Non-pigmented ciliary epithelial cell (primary cell): ENCODE results near the gene LRRC37A.
"Not testable (repeated sequence)": the region's sequence is repeated elsewhere in the genome, so short reads cannot be mapped to it uniquely, and the experiment has no call there.

Experiments
- DNase-seq: peaks from one replicate; pipeline ENCODE4 v3.0.0-alpha.2; 2010; ENCODE audit warnings: low read depth

Gene LRRC37A

DNA sequence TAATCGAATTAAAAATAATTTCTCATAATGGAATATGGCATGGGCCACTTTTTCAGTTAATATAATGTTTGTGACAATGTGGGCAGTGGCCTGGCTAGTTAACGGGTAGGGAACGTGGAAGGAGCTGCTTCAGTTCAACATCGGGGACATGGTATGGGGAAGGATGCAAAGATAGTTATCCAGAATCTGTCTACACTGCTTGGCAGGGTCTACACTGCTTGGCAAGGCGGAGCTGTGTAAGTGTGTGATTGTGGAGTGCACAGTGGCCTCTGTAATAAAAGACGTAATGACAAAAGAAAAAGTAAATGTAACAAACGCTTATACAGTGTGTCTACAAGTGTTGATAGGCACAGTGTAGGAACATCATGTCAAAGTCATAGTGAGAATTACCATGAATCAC, 7.3 kb upstream of the LRRC37A start:
- DNase-seq: not testable (repeated sequence)

GRCh38 chr17:46290906-46291546, 3.9 kb upstream of the LRRC37A start:
- not testable (repeated sequence) for DNase-seq

GRCh38 chr17:46291618-46292017, 3.3 kb upstream of the LRRC37A start:
- not testable (repeated sequence) for DNase-seq

DNA sequence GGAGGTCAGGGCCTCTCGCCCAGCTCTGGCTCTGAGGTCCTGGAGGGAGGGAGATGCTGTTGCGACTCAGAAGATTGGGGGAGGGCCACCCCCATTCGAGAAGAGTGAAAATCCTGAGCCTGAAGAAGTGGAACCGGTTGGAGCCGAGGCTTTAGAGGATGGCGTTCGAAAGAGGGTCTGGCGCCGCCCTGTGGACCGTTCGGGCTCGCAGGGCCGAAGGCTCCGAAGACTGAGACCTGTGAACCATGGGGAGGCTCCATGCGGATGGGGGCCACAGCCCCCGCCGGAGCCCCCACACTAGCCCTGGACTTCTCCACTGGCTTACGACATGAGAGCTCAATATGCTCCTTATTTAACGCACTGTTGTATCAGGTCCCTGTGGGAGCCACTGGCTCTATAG, 46.3 kb downstream of the LRRC37A start:
- not testable (repeated sequence) for DNase-seq

GRCh38 chr17:46342131-46342530, 47.2 kb downstream of the LRRC37A start:
- DNase-seq: not testable (repeated sequence)

DNA sequence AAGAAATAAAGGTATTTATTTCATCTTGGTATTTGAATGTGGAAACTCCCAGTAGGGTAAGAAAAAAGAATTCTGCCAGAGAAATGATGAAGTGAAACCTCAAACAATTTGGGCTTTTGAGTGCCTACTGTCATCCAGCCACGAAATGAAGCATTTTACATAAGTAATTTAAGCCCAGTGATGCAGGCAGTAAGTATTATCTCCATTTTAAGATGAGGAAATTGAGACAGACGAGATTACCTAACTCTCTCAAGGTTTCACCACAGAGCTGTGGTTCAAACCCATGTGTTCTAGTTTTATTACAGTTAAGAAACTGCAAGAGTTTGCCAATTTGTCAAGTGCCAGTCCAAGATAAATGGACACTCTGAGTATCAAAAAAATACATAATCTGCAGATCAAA, 53.4 kb downstream of the LRRC37A start:
- DNase-seq: not testable (repeated sequence)

DNA sequence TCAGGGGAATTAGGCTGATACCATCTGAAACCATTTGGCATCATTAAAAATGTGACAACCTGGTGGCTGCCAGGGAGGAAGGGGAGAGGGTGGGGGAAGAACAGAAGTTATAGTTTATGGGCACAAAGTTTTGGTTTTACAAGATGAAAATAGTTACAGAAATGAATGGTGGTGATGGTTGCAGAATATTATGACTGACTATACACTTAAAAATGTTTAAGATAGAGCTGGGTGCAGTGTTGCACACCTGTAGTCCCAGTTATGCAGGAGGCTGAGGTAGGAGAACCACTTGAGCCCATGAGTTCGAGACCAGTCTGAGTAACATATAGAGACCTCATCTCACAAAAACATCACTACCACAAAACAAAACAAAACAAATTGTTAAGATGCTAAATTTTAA, 54.1 kb downstream of the LRRC37A start:
- DNase-seq: not testable (repeated sequence)

DNA sequence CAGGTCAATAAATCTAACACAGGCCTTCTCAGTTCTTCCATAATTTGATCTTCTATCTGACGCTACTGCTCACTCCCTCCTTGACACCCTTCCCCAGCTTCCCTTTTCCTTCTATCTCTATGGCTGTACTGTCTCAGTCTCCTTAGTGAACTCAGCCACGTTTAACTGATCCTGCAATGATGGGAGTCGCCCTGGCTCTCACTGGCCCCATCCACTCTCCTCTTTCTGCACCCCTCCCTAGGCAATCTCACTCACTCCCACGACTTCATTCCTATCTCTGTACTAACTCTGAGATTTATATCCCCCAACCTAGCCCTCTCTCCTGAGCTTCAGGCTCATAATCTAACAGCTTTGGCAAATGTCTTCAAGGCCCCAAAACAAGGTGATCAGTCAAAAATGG, 58.9 kb downstream of the LRRC37A start:
- not testable (repeated sequence) for DNase-seq

- DNase-seq: not testable (repeated sequence)
These were observed 66.3 kb downstream of the LRRC37A start for GRCh38 chr17:46361145-46361735.

DNA sequence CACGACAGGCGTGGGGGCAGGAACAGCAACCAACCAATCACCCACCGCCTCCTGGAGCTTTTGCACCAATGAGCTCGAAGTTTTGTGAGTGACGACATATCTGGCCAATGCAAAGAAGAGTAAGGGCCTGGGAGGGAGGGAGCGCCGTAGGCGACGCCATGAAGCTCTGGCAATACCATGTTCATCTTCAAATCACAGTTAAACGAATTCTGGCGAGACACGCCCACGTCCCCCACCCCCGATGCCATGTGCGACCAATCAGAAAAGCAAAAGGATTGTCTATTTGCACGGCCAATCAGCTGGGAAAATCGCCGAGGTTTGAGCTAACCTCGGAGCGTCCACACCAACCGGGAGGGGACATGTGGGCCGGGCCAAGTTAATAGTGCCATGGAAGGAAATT, 66.8 kb downstream of the LRRC37A start, which contains the start of gene ARL17B:
ARL17B (minus strand) TSS at position 12 of the 400 bp plus-strand sequence. CDS start 3,369 bp downstream, outside the sequence.
- DNase-seq: not testable (repeated sequence)

GRCh38 chr17:46367520-46367919, 72.6 kb downstream of the LRRC37A start:
- DNase-seq: not testable (repeated sequence)

DNA sequence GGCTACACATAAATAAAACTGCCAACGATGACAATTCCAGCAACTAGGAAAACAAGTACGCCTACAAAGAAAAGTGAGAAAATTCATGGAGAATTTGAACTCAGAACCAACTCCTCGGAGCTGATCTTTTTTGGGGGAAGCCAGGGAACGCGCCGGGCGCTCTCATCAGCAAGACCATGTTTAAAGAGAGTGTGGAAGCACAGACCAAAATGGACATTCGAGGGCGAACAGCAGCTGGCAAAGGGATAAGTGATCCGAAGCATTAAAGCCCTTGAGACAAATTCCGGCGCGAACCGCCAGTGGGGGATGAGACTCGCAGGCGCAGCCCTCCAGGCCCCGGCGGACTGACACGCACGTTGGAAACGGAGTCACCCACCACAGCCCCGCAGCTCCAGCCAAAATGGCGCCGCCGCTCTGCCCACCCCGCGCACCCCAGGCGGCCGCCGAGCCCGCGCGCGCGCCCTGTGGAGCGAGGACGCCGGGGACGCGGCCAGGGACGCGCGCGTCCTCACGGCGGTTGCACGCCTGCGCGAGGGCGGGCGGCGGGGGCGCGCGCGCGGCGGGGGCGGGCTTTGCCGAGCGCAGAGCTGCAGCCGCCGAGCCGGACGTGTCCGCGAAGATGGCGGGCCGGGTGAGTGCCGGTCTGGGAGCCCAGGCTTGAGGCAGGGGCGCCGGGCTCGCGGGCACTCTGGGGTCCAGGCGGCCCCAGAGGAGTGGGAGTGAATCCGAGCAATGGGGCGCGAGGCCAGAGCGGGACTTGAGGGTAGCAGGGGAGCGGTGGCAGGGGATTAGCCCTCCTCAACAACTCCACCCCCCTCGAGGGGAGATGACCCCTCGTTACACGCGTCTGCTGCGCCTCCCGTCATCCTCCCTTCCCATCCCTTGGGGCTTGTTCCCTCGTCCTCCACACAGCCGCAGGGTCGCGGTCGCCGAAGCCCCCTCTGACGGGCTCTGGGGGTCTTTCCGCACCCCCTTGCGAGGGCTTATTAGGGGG, 77.6 kb downstream of the LRRC37A start:
- DNase-seq: not testable (repeated sequence)

GRCh38 chr17:46373418-46373817, 78.5 kb downstream of the LRRC37A start:
- DNase-seq: not testable (repeated sequence)

DNA sequence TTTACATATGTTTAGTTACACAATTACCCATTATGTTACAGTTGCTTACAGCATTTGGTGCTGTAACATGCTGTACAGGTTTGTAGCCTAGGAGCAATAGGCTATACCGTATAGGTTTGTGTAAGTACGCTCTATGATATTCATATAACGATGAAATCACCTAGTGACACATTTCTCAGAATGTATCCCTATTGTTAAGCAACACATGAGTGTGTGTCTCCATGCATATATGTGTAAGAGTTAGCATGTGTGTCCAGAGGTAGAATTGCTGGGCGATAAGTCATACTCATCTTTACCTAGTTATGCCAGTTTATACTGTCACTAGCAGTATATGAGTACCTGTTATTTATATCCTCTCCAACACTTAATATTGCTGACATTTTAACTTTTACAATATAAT, 88.2 kb downstream of the LRRC37A start:
- not testable (repeated sequence) for DNase-seq

DNA sequence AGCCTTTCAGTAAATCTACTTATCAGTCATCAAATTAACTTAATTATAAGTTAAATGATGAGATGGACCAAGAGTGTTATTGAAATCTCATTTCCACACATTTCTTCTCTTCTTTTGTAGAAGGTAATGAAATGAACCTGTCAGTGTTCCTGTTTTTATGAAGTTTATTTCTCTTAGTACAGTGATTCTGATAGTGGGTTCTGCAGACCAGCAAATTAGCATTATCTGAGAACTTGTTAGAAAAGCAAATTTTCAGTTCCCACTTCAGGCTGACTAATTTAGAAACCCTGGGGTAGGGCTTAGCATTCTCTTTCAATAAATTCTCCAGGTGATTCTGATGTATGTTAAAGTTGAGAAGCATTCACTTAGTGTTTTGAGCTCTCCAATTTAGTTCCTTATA, 90.6 kb downstream of the LRRC37A start:
- not testable (repeated sequence) for DNase-seq
